Coronary artery (tissue), 2 donors: ENCODE results near the gene RBP5.
A peak's percentile ranks its signal among the peaks of the same experiment; 100 is the strongest.

Experiments used
- DNase-seq: peaks from one replicate; pipeline ENCODE4 v3.0.0-alpha.2; 2017; ENCODE audit warnings: low spot score
- H3K27ac ChIP-seq, 2 donors: fragments of 200-600 bp; sonication (generic); one replicate each; pipeline ENCODE4 v1.5.1; 2016 to 2019
- H3K4me3 ChIP-seq: fragments of 200-600 bp; sonication (generic); 2 replicates; pipeline ENCODE4 v1.5.1; 2016; ENCODE audit warnings: mild to moderate bottlenecking, moderate library complexity
- TF ChIP-seq, protein P1 (sequence below): fragments of 200-600 bp; sonication (generic); IDR thresholded peaks from one replicate; pipeline ENCODE4 v1.5.1; 2019; ENCODE audit warnings: antibody characterized with exemption

RBP5 gene

DNA sequence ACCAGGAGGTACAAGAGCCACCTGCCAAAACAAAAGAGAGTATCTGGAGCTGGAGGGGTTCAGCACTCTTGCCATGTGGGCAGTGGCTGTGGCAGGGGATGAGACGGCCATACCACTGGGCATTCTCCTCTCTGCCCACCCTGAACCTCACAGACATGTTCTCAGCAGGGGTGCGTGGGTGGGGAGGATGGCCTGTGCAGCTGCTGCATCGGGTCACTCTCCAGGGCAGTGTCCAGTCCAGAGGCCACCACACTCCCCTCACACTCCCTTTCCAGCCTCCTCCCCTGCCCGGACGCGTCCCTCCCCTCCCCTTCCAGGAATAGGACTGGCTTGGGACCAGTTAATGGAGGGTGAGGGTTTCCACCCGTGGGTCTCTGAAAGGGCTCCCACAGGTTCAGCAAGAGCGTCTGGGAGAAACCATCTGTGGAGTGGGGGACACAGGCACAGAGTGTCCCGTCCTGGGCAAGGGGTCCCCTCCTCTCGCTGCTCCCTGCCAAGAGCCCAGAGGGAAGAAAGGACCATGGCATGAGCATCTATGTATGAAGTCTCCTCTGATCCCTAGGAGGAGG lies 36.9 kb downstream of the RBP5 start:
- Histone ChIP-seq H3K4me3 (peak overlapping the region; percentile 79), H3K27ac (peak overlapping the region; percentile 86 to 94)
- TF ChIP-seq, protein P1, sequence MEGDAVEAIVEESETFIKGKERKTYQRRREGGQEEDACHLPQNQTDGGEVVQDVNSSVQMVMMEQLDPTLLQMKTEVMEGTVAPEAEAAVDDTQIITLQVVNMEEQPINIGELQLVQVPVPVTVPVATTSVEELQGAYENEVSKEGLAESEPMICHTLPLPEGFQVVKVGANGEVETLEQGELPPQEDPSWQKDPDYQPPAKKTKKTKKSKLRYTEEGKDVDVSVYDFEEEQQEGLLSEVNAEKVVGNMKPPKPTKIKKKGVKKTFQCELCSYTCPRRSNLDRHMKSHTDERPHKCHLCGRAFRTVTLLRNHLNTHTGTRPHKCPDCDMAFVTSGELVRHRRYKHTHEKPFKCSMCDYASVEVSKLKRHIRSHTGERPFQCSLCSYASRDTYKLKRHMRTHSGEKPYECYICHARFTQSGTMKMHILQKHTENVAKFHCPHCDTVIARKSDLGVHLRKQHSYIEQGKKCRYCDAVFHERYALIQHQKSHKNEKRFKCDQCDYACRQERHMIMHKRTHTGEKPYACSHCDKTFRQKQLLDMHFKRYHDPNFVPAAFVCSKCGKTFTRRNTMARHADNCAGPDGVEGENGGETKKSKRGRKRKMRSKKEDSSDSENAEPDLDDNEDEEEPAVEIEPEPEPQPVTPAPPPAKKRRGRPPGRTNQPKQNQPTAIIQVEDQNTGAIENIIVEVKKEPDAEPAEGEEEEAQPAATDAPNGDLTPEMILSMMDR: no peak
- DNase-seq: peak; percentile 85

DNA sequence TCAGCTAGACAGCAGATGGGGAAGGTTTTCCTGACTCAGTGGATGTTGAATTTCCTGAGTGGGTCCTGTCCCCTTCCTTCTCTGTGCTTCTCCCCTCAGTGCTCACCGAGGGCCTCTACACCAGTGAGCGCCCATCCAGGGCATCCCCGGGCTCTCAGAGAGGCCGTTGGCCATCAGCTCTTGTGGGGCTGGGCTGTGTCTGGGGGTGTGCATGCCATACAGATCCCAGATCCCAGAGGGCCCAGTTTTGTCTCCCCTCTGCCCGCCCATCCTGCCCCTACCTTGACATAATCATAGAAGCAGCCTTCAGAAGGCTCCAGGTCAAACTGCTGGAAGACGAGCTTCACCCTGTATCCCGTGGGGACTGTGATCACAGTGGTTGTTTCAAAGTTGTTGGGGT lies 37.5 kb downstream of the RBP5 start:
- Histone ChIP-seq H3K4me3 (peak overlapping the region; percentile 79), H3K27ac (peak overlapping the region; percentile 86 to 94)
- DNase-seq: peak; percentile 66
- TF ChIP-seq, protein P1: no peak

DNA sequence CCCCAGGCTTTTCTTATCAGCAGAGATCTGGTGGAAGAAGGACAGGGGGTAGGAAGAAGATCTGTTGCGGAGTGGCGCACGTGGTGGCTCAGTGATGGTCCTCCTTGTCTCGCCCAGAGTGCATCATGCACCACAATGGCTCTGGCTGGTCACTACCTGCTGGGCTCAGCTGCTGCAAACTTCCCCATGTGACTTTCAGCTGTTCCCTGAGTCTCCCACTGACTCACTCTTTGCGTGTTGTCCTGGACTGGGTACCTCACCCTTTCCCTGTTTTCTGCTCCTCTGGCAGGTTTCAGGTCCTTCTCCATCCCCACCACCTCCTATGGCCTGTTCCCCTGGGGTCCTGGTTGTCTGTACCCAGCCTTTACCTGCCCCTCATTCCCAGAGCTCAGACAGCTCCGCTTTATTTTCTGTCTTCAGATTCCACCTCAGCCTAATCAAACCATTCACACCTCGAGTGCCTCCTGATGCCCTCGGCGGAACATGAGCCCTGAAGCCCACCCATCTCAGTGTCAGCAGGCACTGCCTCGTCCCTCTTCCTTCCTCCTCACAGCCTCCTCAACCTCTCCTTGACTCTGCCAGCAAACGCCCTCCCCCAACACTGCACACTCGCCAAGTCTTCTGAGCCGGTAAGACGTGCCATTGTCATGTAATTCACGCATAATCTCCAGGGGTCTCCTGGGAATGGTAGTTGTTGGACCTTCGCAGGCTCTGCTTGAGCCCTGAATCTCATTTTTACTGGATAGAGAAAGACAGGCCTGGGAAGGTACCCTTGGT lies 38.3 kb downstream of the RBP5 start:
- no peak for DNase-seq
- TF ChIP-seq, protein P1: no peak
- Histone ChIP-seq H3K4me3 (peak overlapping the region; percentile 79), H3K27ac (peak overlapping the region; percentile 86 to 94)

DNA sequence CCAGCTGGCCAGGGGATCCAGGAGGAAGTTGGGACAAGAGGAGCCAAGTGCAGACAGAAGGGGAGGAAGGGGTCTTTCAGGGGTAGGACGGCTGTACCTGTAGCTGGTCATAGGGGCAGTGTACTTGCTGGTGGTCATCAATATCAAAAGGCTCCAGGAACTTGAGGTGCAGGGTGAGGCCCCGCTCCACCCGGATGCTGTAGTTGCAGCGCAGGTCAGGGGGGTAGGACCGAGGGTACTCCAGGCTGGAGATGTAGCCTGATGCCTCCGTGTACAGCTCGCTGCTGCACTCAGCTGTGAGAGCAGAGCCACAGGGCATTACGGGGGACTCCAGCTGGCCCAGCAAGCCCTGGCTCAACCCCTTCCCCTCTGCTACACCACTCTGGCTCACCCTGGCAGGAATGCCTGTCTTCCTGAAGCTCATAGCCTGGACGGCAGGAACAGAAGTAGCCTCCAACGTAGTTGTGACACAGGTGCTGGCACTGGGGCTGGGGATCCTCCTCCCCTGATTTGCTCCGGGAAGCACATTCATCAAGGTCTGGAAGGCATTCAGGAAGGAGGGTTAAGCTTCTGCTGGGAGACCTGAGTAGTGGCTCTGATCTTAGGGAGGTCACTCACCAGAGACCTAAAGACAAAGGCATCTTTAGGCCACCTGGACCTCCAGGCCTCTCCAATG lies 39.4 kb downstream of the RBP5 start:
- Histone ChIP-seq H3K4me3 (peak overlapping the region; percentile 79), H3K27ac (peak overlapping the region; percentile 86 to 94)
- DNase-seq: peak; percentile 75
- TF ChIP-seq, protein P1: no peak

DNA sequence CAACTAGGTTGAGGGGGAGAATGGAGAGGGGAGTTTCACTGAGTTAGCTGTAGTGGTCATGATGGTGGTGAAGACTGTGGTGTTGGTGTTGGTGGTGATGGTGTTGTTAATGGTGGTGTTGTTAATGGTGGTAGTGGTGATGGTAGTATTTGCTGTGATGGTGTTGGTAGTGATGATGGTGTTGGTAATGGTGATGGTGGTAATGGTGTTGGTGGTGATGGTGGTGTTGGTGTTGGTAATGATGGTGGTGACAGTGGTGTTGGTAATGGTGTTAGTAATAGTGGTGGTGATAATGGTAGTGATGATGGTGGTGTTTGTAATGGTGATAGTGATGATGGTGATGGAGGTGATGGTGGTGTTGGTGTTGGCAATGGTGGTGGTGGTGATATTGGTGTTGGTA lies 45.6 kb downstream of the RBP5 start:
- no peak for DNase-seq
- TF ChIP-seq, protein P1: no peak
- Histone ChIP-seq H3K4me3 (no peak overlapping the region), H3K27ac (peak overlapping the region in 1 of 2 donors; percentile 22)

DNA sequence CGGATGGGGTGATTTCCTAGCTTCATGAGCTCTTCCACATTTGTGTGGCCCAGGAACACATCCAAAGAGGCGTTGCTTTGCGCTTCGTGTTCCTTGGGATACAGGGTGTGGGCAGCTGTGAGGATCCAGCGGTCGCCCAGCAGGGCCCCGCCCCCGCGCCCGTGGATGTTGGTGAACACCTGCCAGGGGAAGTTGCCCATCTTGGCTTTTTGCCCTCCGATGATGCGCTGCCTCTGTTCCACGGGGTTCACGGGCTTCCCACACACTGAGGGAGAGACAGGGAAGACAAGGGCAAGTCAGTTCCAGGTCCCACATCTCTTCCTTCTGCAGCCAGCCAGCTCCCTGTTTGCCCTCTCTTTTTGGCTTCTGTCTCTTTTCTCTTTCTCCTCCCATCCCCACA lies 47.7 kb downstream of the RBP5 start:
- TF ChIP-seq, protein P1: no peak
- H3K4me3 ChIP-seq: no peak overlapping the region
- DNase-seq: no peak
- H3K27ac ChIP-seq: peak overlapping the region in 1 of 2 donors; percentile 63
